Fibroblast of lung (primary cell): Measurements from ENCODE around the gene GNB1L. TPM values are rescaled to one million over a fixed set of nuclear protein-coding genes. Genes with fewer than 3 reads are reported as not detected.

Experiments
- DNase-seq, 2 donors: peaks; one replicate each; pipeline versions ENCODE4 v3.0.0 to v3.0.0-alpha.2; 2010; ENCODE audit warnings: low read depth in 2 of 2
- H2AFZ ChIP-seq: 2 replicates; pipeline ENCODE4 v1.5.1; 2012; ENCODE audit warnings: low read length, control low read depth, inconsistent platforms
- H3K27ac ChIP-seq: 2 replicates; pipeline ENCODE4 v1.5.1; 2011; ENCODE audit warnings: low read length, control low read depth; ENCODE audit not compliant: insufficient read depth
- H3K27me3 ChIP-seq: 2 replicates; pipeline ENCODE4 v1.5.1; 2011; ENCODE audit warnings: mild to moderate bottlenecking, low read length; ENCODE audit not compliant: control insufficient read depth, insufficient read depth
- H3K36me3 ChIP-seq: 2 replicates; pipeline ENCODE4 v1.5.1; 2011; ENCODE audit warnings: low read length; ENCODE audit not compliant: control insufficient read depth, insufficient read depth
- H3K4me1 ChIP-seq: 2 replicates; pipeline ENCODE4 v1.5.1; 2011; ENCODE audit warnings: low read length; ENCODE audit not compliant: control insufficient read depth, insufficient read depth; ENCODE audit errors: extremely low read depth
- H3K4me2 ChIP-seq: 2 replicates; pipeline ENCODE4 v1.5.1; 2011; ENCODE audit warnings: low read length, control low read depth; ENCODE audit not compliant: insufficient read depth; ENCODE audit errors: extremely low read depth
- H3K4me3 ChIP-seq, 4 experiments: fragments of 200-600 bp in 1 of 4; sonication (generic) in 1 of 4; replicated peaks in 1 of 4; 2 replicates each; pipeline ENCODE4 v1.5.1; 2011 to 2016; ENCODE audit warnings: low read length in 4 of 4, low read depth in 3 of 4, mild to moderate bottlenecking in 3 of 4, control low read depth in 2 of 4, inconsistent platforms in 1 of 4, mixed read lengths in 1 of 4; ENCODE audit not compliant: insufficient read depth in 1 of 4; ENCODE audit errors: control extremely low read depth in 1 of 4
- H3K79me2 ChIP-seq: 2 replicates; pipeline ENCODE4 v1.5.1; 2012; ENCODE audit warnings: mild to moderate bottlenecking, low read length, inconsistent platforms; ENCODE audit not compliant: control insufficient read depth, insufficient read depth
- H3K9ac ChIP-seq: 2 replicates; pipeline ENCODE4 v1.5.1; 2011; ENCODE audit warnings: mild to moderate bottlenecking, low read length, control low read depth; ENCODE audit not compliant: insufficient read depth
- H3K9me3 ChIP-seq: 2 replicates; pipeline ENCODE4 v1.5.1; 2012; ENCODE audit warnings: low read depth, low read length; ENCODE audit not compliant: control insufficient read depth, insufficient read depth
- H4K20me1 ChIP-seq: 2 replicates; pipeline ENCODE4 v1.5.1; 2011; ENCODE audit warnings: low read length; ENCODE audit not compliant: control insufficient read depth, insufficient read depth; ENCODE audit errors: extremely low read depth
- EZH2 ChIP-seq: IDR thresholded peaks from 2 replicates; pipeline ENCODE4 v1.5.1; 2012; ENCODE audit warnings: low read length, control low read depth, mild to moderate bottlenecking; ENCODE audit errors: missing control alignments
- polyA plus RNA-seq, 2 donors: library from polyadenylated mRNA; depleted of rRNA in 1 of 2; stranded (reverse) in 1 of 2; unstranded in 1 of 2; fragments of >200 nt; gene quantifications; 2 replicates each; pipeline ENCODE4 v1.2.1, GENCODE V29; 2011 to 2012; ENCODE audit warnings: missing spikeins in 1 of 2
- total RNA-seq: library from RNA; depleted of rRNA; stranded (reverse); fragments of >200 nt; gene quantifications from 2 replicates; pipeline ENCODE4 v1.2.1, GENCODE V29; 2014
- TF ChIP-seq, protein P1 (sequence below), 2 donors: IDR thresholded peaks in 1 of 2; conservative IDR thresholded peaks in 1 of 2; 1 replicate in 1 of 2; 2 replicates in 1 of 2; pipeline ENCODE4 v1.5.1; 2011 to 2012; ENCODE audit warnings: low read length in 2 of 2, control low read depth in 1 of 2, inconsistent platforms in 1 of 2, low read depth in 1 of 2, mild to moderate bottlenecking in 1 of 2

GNB1L gene
- total and polyA plus RNA-seq, 2 donors (not counting 1 experiment from before 2014, with no cell fraction given): 1.4 to 7.8 TPM

DNA sequence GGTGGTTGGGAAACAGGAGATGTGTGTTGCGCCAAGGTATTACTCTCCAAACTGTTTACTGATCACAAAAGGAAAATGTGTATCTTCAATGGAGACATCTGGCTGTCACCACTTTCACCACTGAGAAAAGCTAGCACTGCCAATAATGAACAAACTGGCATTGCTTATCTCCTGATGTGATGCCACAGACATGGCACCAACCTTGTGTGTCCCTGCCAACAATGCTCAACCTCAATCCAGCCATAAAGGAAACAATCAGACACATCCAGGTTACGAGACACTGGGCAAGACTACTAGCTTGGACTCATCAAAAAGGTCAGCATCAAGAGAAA lies 28.1 kb downstream of the GNB1L start:
- DNase-seq: no peak
- Histone ChIP-seq H2AFZ (no peak overlapping the region), H4K20me1 (no peaks in the 10 kb centered on the region), H3K36me3 (peaks cover 2% of the 10 kb centered on the region), H3K9me3 (no peaks in the 10 kb centered on the region), H3K4me3 (no peak overlapping the region), H3K27me3 (no peaks in the 10 kb centered on the region), H3K79me2 (no peaks in the 10 kb centered on the region), H3K4me1 (no peaks in the 10 kb centered on the region), H3K9ac (no peak overlapping the region), H3K27ac (no peak overlapping the region), H3K4me2 (no peak overlapping the region)
- TF ChIP-seq, protein P1, sequence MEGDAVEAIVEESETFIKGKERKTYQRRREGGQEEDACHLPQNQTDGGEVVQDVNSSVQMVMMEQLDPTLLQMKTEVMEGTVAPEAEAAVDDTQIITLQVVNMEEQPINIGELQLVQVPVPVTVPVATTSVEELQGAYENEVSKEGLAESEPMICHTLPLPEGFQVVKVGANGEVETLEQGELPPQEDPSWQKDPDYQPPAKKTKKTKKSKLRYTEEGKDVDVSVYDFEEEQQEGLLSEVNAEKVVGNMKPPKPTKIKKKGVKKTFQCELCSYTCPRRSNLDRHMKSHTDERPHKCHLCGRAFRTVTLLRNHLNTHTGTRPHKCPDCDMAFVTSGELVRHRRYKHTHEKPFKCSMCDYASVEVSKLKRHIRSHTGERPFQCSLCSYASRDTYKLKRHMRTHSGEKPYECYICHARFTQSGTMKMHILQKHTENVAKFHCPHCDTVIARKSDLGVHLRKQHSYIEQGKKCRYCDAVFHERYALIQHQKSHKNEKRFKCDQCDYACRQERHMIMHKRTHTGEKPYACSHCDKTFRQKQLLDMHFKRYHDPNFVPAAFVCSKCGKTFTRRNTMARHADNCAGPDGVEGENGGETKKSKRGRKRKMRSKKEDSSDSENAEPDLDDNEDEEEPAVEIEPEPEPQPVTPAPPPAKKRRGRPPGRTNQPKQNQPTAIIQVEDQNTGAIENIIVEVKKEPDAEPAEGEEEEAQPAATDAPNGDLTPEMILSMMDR (conservative IDR thresholded peaks at IDR 0.05 in 1 of 2, IDR thresholded peaks at IDR 0.05 in 1 of 2; ENCODE audit: low read depth in 1 of 2, low read length in 2 of 2): no peak
- no peak for TF ChIP-seq EZH2

- Histone ChIP-seq H3K4me1 (no peaks in the 10 kb centered on the region), H3K9me3 (no peaks in the 10 kb centered on the region), H2AFZ (no peak overlapping the region), H3K36me3 (peaks cover 2% of the 10 kb centered on the region), H3K4me3 (no peak overlapping the region), H3K27ac (no peak overlapping the region), H3K4me2 (no peak overlapping the region), H3K79me2 (no peaks in the 10 kb centered on the region), H3K9ac (no peak overlapping the region), H3K27me3 (no peaks in the 10 kb centered on the region), H4K20me1 (no peaks in the 10 kb centered on the region)
- TF ChIP-seq EZH2: no peak
- TF ChIP-seq, protein P1 (conservative IDR thresholded peaks at IDR 0.05 in 1 of 2, IDR thresholded peaks at IDR 0.05 in 1 of 2; ENCODE audit: low read depth in 1 of 2, low read length in 2 of 2): no peak
- DNase-seq: no peak
Observed at GRCh38 chr22:19825904-19826618, 28.6 kb downstream of the GNB1L start.

- no peaks in the 10 kb centered on the region for H3K27me3 ChIP-seq
- H2AFZ ChIP-seq: no peak overlapping the region
- H3K27ac ChIP-seq: no peak overlapping the region
- H3K9me3 ChIP-seq: no peaks in the 10 kb centered on the region
- H3K36me3 ChIP-seq: peaks cover 2% of the 10 kb centered on the region
- TF ChIP-seq, protein P1 (conservative IDR thresholded peaks at IDR 0.05 in 1 of 2, IDR thresholded peaks at IDR 0.05 in 1 of 2; ENCODE audit: low read depth in 1 of 2, low read length in 2 of 2): no peak
- TF ChIP-seq EZH2: no peak
- no peak for DNase-seq
- no peak overlapping the region for H3K4me3 ChIP-seq
- no peak overlapping the region for H3K4me2 ChIP-seq
- no peaks in the 10 kb centered on the region for H3K79me2 ChIP-seq
- no peaks in the 10 kb centered on the region for H4K20me1 ChIP-seq
- H3K4me1 ChIP-seq: no peaks in the 10 kb centered on the region
- H3K9ac ChIP-seq: no peak overlapping the region
Observed at GRCh38 chr22:19824926-19825339, 29.7 kb downstream of the GNB1L start.
